IPS-18a (cell line): ENCODE measurements around the gene CHD3.
A peak's percentile ranks its signal among the peaks of the same experiment; 100 is the strongest.

Source experiments
- H3K27ac ChIP-seq: one replicate; pipeline ENCODE4 v1.5.1; 2013; ENCODE audit warnings: low read length
- H3K27me3 ChIP-seq: one replicate; pipeline ENCODE4 v1.6.1; 2013; ENCODE audit warnings: mild to moderate bottlenecking, low read length; ENCODE audit not compliant: control insufficient read depth, insufficient read depth
- H3K36me3 ChIP-seq: one replicate; pipeline ENCODE4 v1.6.1; 2013; ENCODE audit warnings: low read depth, low read length; ENCODE audit not compliant: control insufficient read depth
- H3K4me1 ChIP-seq: one replicate; pipeline ENCODE4 v1.6.1; 2013; ENCODE audit warnings: low read depth, low read length; ENCODE audit not compliant: control insufficient read depth
- H3K4me3 ChIP-seq: one replicate; pipeline ENCODE4 v1.5.1; 2013; ENCODE audit warnings: low read length
- H3K9ac ChIP-seq: one replicate; pipeline ENCODE4 v1.6.1; 2013; ENCODE audit warnings: mild to moderate bottlenecking, low read length, moderate library complexity
- H3K9me3 ChIP-seq: one replicate; pipeline ENCODE4 v1.6.1; 2013; ENCODE audit warnings: low read depth, low read length; ENCODE audit not compliant: control insufficient read depth

CHD3 gene

GRCh38 chr17:7930841-7931631, 42.4 kb downstream of the CHD3 start:
- Histone ChIP-seq H3K9ac (peak overlapping the region; percentile 13), H3K9me3 (no peaks in the 10 kb centered on the region), H3K36me3 (no peaks in the 10 kb centered on the region), H3K4me1 (peaks cover 10% of the 10 kb centered on the region), H3K27me3 (peaks cover 49% of the 10 kb centered on the region), H3K27ac (no peak overlapping the region), H3K4me3 (peak overlapping the region; percentile 75)

GRCh38 chr17:7931709-7932482, 43.3 kb downstream of the CHD3 start, which contains the start of the genes CNTROB and TRAPPC1:
Gene CNTROB, plus strand, starts transcription at chr17:7932206. Its CDS starts 874 bp downstream, at chr17:7933080.
Gene TRAPPC1, minus strand, starts transcription at chr17:7931946. Its CDS starts 117 bp downstream, at chr17:7931829.
- H3K27me3 ChIP-seq, result peaks cover 40% of the 10 kb centered on the region
- peaks cover 10% of the 10 kb centered on the region for H3K4me1 ChIP-seq
- peak within 1 kb of the TSS; percentile 48 for H3K9ac ChIP-seq
- H3K36me3 ChIP-seq, result no peaks in the 10 kb centered on the region
- H3K9me3 ChIP-seq, result no peaks in the 10 kb centered on the region
- no peak within 1 kb of the TSS for H3K27ac ChIP-seq
- H3K4me3 ChIP-seq, result peak within 1 kb of the TSS; percentile 75

- peak overlapping the region; percentile 48 for H3K9ac ChIP-seq
- H3K9me3 ChIP-seq, result no peaks in the 10 kb centered on the region
- H3K4me1 ChIP-seq, result peaks cover 10% of the 10 kb centered on the region
- peak overlapping the region; percentile 75 for H3K4me3 ChIP-seq
- peaks cover 34% of the 10 kb centered on the region for H3K27me3 ChIP-seq
- no peak overlapping the region for H3K27ac ChIP-seq
- no peaks in the 10 kb centered on the region for H3K36me3 ChIP-seq
Observed at GRCh38 chr17:7932483-7932891, 43.9 kb downstream of the CHD3 start.

- Histone ChIP-seq H3K27ac (no peak overlapping the region), H3K4me3 (peak overlapping the region; percentile 75), H3K9ac (peak overlapping the region; percentile 48), H3K4me1 (peaks cover 10% of the 10 kb centered on the region), H3K36me3 (no peaks in the 10 kb centered on the region), H3K27me3 (peaks cover 30% of the 10 kb centered on the region), H3K9me3 (no peaks in the 10 kb centered on the region)
Observed at GRCh38 chr17:7932949-7933348, 44.4 kb downstream of the CHD3 start.

- H3K36me3 ChIP-seq, result peaks cover 14% of the 10 kb centered on the region
- H3K27me3 ChIP-seq, result peaks cover 10% of the 10 kb centered on the region
- H3K9ac ChIP-seq, result no peak overlapping the region
- H3K27ac ChIP-seq, result no peak overlapping the region
- H3K4me3 ChIP-seq, result no peak overlapping the region
- H3K4me1 ChIP-seq, result peaks cover 10% of the 10 kb centered on the region
- H3K9me3 ChIP-seq, result no peaks in the 10 kb centered on the region
Observed at GRCh38 chr17:7935859-7936258, 47.3 kb downstream of the CHD3 start.

- H3K27me3 ChIP-seq, result no peaks in the 10 kb centered on the region
- no peak overlapping the region for H3K9ac ChIP-seq
- H3K4me3 ChIP-seq, result no peak overlapping the region
- no peak overlapping the region for H3K27ac ChIP-seq
- H3K36me3 ChIP-seq, result peaks cover 39% of the 10 kb centered on the region
- no peaks in the 10 kb centered on the region for H3K4me1 ChIP-seq
- no peaks in the 10 kb centered on the region for H3K9me3 ChIP-seq
Observed at GRCh38 chr17:7940034-7940433, 51.4 kb downstream of the CHD3 start.

GRCh38 chr17:7940743-7941142, 52.2 kb downstream of the CHD3 start:
- H3K27me3 ChIP-seq, result no peaks in the 10 kb centered on the region
- no peaks in the 10 kb centered on the region for H3K9me3 ChIP-seq
- H3K4me1 ChIP-seq, result no peaks in the 10 kb centered on the region
- no peak overlapping the region for H3K4me3 ChIP-seq
- no peak overlapping the region for H3K9ac ChIP-seq
- no peak overlapping the region for H3K27ac ChIP-seq
- peaks cover 40% of the 10 kb centered on the region for H3K36me3 ChIP-seq

- Histone ChIP-seq H3K9ac (no peak overlapping the region), H3K36me3 (peaks cover 57% of the 10 kb centered on the region), H3K4me1 (no peaks in the 10 kb centered on the region), H3K4me3 (no peak overlapping the region), H3K27ac (no peak overlapping the region), H3K9me3 (no peaks in the 10 kb centered on the region), H3K27me3 (no peaks in the 10 kb centered on the region)
Observed at GRCh38 chr17:7943291-7943690, 54.7 kb downstream of the CHD3 start.

GRCh38 chr17:7944326-7944725, 55.7 kb downstream of the CHD3 start:
- no peak overlapping the region for H3K27ac ChIP-seq
- H3K36me3 ChIP-seq, result peaks cover 58% of the 10 kb centered on the region
- H3K27me3 ChIP-seq, result no peaks in the 10 kb centered on the region
- H3K9me3 ChIP-seq, result no peaks in the 10 kb centered on the region
- H3K4me1 ChIP-seq, result no peaks in the 10 kb centered on the region
- no peak overlapping the region for H3K4me3 ChIP-seq
- H3K9ac ChIP-seq, result no peak overlapping the region

- Histone ChIP-seq H3K27me3 (no peaks in the 10 kb centered on the region), H3K36me3 (peaks cover 50% of the 10 kb centered on the region), H3K27ac (no peak overlapping the region), H3K4me1 (no peaks in the 10 kb centered on the region), H3K9ac (no peak overlapping the region), H3K4me3 (no peak overlapping the region), H3K9me3 (no peaks in the 10 kb centered on the region)
Observed at GRCh38 chr17:7945651-7946050, 57.1 kb downstream of the CHD3 start.

- no peak overlapping the region for H3K27ac ChIP-seq
- H3K9me3 ChIP-seq, result no peaks in the 10 kb centered on the region
- H3K9ac ChIP-seq, result no peak overlapping the region
- no peaks in the 10 kb centered on the region for H3K4me1 ChIP-seq
- H3K4me3 ChIP-seq, result no peak overlapping the region
- no peaks in the 10 kb centered on the region for H3K27me3 ChIP-seq
- H3K36me3 ChIP-seq, result peaks cover 44% of the 10 kb centered on the region
Observed at GRCh38 chr17:7946441-7946840, 57.9 kb downstream of the CHD3 start.
